IPS DF 6.9 (cell line): ENCODE measurements around the gene RRM1.
"Not testable (repeated sequence)": the region's sequence is repeated elsewhere in the genome, so short reads cannot be mapped to it uniquely, and the experiment has no call there.

ENCODE experiments used
- DNase-seq: peaks from one replicate; pipeline ENCODE4 v3.0.0-alpha.2; 2013; ENCODE audit warnings: low read depth, low spot score
- H3K27ac ChIP-seq: one replicate; pipeline ENCODE4 v1.5.1; 2013; ENCODE audit warnings: low read length, control low read depth
- H3K27me3 ChIP-seq: 2 replicates; pipeline ENCODE4 v1.6.1; 2013; ENCODE audit warnings: mild to moderate bottlenecking, low read length; ENCODE audit not compliant: control insufficient read depth, insufficient read depth
- H3K36me3 ChIP-seq: 2 replicates; pipeline ENCODE4 v1.6.1; 2013; ENCODE audit warnings: low read length; ENCODE audit not compliant: control insufficient read depth, insufficient read depth
- H3K4me1 ChIP-seq: 2 replicates; pipeline ENCODE4 v1.6.1; 2013; ENCODE audit warnings: low read length; ENCODE audit not compliant: control insufficient read depth, insufficient read depth
- H3K4me3 ChIP-seq: 2 replicates; pipeline ENCODE4 v1.5.1; 2013; ENCODE audit warnings: mild to moderate bottlenecking, low read length
- H3K9me3 ChIP-seq: 2 replicates; pipeline ENCODE4 v1.6.1; 2013; ENCODE audit warnings: low read length, inconsistent platforms; ENCODE audit not compliant: control insufficient read depth, insufficient read depth
- WGBS: extraction: QIAGEN DNeasy Blood & Tissue Kit; methylation state at CpG from one replicate; pipeline ENCODE4 v1.1.7; 2013; ENCODE audit warnings: mixed read lengths, missing lambda C conversion rate; ENCODE audit not compliant: insufficient read length, insufficient coverage; 5-methylcytosine and 5-hydroxymethylcytosine counted together

Gene RRM1

GRCh38 chr11:4098026-4098621 lies 3.5 kb downstream of the RRM1 start:
- Histone ChIP-seq H3K9me3 (no peaks in the 10 kb centered on the region), H3K27me3 (no peaks in the 10 kb centered on the region), H3K36me3 (no peaks in the 10 kb centered on the region), H3K4me1 (no peaks in the 10 kb centered on the region), H3K4me3 (no peak overlapping the region), H3K27ac (no peak overlapping the region)
- WGBS: no CpG with 5 or more reads among the region's 4 CpGs
- DNase-seq: no peak

DNA sequence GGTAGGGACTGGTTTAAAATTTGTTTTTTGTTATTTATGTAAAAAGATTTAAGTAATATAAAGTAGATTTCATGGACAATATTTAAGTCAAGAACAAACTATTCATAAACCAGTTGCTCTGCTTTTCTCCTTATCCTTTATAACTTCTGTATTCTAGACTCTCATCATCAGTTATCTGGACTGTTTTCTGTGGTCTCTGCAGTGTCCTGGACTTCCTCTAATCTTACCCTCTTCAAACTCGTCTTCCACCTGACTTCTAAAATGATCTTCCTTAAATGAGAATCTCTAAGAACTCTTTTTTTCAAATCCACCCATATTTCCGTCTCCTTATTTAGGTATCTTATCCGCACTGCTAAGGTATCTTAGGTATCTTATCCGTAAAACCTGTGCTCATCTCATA lies 8.1 kb downstream of the RRM1 start:
- Histone ChIP-seq H3K9me3 (no peaks in the 10 kb centered on the region), H3K4me1 (no peaks in the 10 kb centered on the region), H3K4me3 (no peak overlapping the region), H3K27ac (no peak overlapping the region), H3K36me3 (peaks cover 2% of the 10 kb centered on the region; the same call in 1 of the 2 replicates), H3K27me3 (no peaks in the 10 kb centered on the region)
- no peak for DNase-seq
- WGBS: 100% methylated on average over 1 of the region's 4 CpGs

DNA sequence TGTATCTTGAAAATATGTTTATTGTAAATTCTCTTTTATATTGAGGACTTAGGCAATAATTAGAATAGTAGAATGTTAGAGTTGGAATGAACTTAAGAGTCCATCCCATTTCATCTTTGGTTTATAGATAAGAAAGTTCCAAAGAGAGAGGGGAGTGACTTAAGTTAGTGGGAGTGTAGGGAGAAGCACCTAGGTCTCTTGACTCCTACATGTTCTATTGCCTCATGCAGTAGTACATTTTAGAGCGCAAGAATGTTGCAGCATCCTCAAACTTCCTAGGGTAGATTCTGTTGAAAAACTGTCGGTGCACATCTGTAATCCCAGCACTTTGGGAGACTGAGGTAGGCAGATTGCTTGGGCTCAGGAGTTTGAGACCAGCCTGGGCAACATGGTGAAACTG lies 8.7 kb downstream of the RRM1 start:
- Histone ChIP-seq H3K27me3 (no peaks in the 10 kb centered on the region), H3K4me3 (no peak overlapping the region), H3K4me1 (no peaks in the 10 kb centered on the region), H3K27ac (no peak overlapping the region), H3K9me3 (no peaks in the 10 kb centered on the region), H3K36me3 (peaks cover 2% of the 10 kb centered on the region; the same call in 1 of the 2 replicates)
- WGBS: no CpG with 5 or more reads among the region's 2 CpGs
- no peak for DNase-seq

GRCh38 chr11:4105916-4106315 lies 11.3 kb downstream of the RRM1 start:
- WGBS: no CpG with 5 or more reads among the region's 1 CpG
- Histone ChIP-seq H3K27ac (no peak overlapping the region), H3K27me3 (no peaks in the 10 kb centered on the region), H3K36me3 (peaks cover 2% of the 10 kb centered on the region; the same call in 1 of the 2 replicates), H3K4me1 (no peaks in the 10 kb centered on the region), H3K9me3 (no peaks in the 10 kb centered on the region), H3K4me3 (no peak overlapping the region)
- DNase-seq: no peak

GRCh38 chr11:4111834-4112233 lies 17.2 kb downstream of the RRM1 start:
- Histone ChIP-seq H3K4me1 (no peaks in the 10 kb centered on the region), H3K27ac (no peak overlapping the region), H3K36me3 (peaks cover 3% of the 10 kb centered on the region; the same call in 1 of the 2 replicates), H3K4me3 (no peak overlapping the region), H3K27me3 (no peaks in the 10 kb centered on the region), H3K9me3 (no peaks in the 10 kb centered on the region)
- no peak for DNase-seq
- WGBS: no CpG with 5 or more reads among the region's 5 CpGs

GRCh38 chr11:4115128-4115527 lies 20.5 kb downstream of the RRM1 start:
- Histone ChIP-seq H3K36me3 (peaks cover 3% of the 10 kb centered on the region; the same call in 1 of the 2 replicates), H3K9me3 (no peaks in the 10 kb centered on the region), H3K27me3 (no peaks in the 10 kb centered on the region), H3K27ac (no peak overlapping the region), H3K4me1 (no peaks in the 10 kb centered on the region), H3K4me3 (no peak overlapping the region)
- WGBS: no CpG with 5 or more reads among the region's 2 CpGs
- no peak for DNase-seq

- Histone ChIP-seq H3K27me3 (no peaks in the 10 kb centered on the region), H3K4me1 (no peaks in the 10 kb centered on the region), H3K9me3 (no peaks in the 10 kb centered on the region), H3K36me3 (no peaks in the 10 kb centered on the region; the same call in 1 of the 2 replicates), H3K27ac (no peak overlapping the region), H3K4me3 (no peak overlapping the region)
- DNase-seq: no peak
- WGBS: no CpG with 5 or more reads among the region's 3 CpGs
Observed at GRCh38 chr11:4118107-4118506, 23.5 kb downstream of the RRM1 start.

DNA sequence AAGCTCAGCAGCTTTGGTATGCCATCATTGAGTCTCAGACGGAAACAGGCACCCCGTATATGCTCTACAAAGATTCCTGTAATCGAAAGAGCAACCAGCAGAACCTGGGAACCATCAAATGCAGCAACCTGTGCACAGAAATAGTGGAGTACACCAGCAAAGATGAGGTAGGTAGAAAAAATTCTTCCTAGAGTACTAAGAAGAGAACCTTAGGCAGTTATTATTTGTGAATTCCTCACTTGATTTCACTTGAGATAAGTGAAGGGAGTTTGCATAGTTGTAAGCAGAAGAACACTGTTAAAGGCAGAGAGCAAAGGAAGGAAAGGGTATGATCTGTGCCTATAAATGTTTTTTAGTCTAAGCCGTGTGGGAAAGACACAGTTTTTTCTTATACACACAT lies 28.6 kb downstream of the RRM1 start:
- WGBS: no CpG with 5 or more reads among the region's 4 CpGs
- DNase-seq: no peak
- Histone ChIP-seq H3K9me3 (no peaks in the 10 kb centered on the region), H3K4me3 (no peak overlapping the region), H3K36me3 (peaks cover 12% of the 10 kb centered on the region; the same call in 1 of the 2 replicates), H3K4me1 (no peaks in the 10 kb centered on the region), H3K27me3 (no peaks in the 10 kb centered on the region), H3K27ac (no peak overlapping the region)

GRCh38 chr11:4125141-4125540 lies 30.5 kb downstream of the RRM1 start:
- no CpG with 5 or more reads among the region's 6 CpGs for WGBS

GRCh38 chr11:4127357-4127756 lies 32.8 kb downstream of the RRM1 start:
- WGBS: no CpG with 5 or more reads among the region's 1 CpG
- Histone ChIP-seq H3K27ac (no peak overlapping the region), H3K27me3 (no peaks in the 10 kb centered on the region), H3K36me3 (peaks cover 12% of the 10 kb centered on the region; the same call in 1 of the 2 replicates), H3K4me3 (no peak overlapping the region), H3K9me3 (no peaks in the 10 kb centered on the region), H3K4me1 (no peaks in the 10 kb centered on the region)
- no peak for DNase-seq

More at GRCh38 chr11:4125141-4125540, 30.5 kb downstream of the RRM1 start:
- H3K4me3 ChIP-seq: no peak overlapping the region
- DNase-seq: no peak
- peaks cover 12% of the 10 kb centered on the region; the same call in 1 of the 2 replicates for H3K36me3 ChIP-seq
- no peaks in the 10 kb centered on the region for H3K9me3 ChIP-seq
- H3K27me3 ChIP-seq: no peaks in the 10 kb centered on the region
- H3K4me1 ChIP-seq: no peaks in the 10 kb centered on the region
- no peak overlapping the region for H3K27ac ChIP-seq

GRCh38 chr11:4130219-4130618 lies 35.6 kb downstream of the RRM1 start:
- DNase-seq, H3K4me3 ChIP-seq, H3K27me3 ChIP-seq, H3K9me3 ChIP-seq, H3K27ac ChIP-seq, H3K4me1 ChIP-seq: not testable (repeated sequence)
- WGBS: no CpG with 5 or more reads among the region's 4 CpGs
- peaks cover 10% of the 10 kb centered on the region; the same call in 1 of the 2 replicates for H3K36me3 ChIP-seq
